B cell (primary cell): ENCODE measurements around the gene ADAM12. TPM values are rescaled to one million over a fixed set of nuclear protein-coding genes. Genes with fewer than 3 reads are reported as not detected.

Source experiments
- ATAC-seq: fragments of 200-7000 bp; cut with Tn5 transposase; one replicate; pipeline ENCODE4 v1.10.0; 2021; ENCODE audit warnings: low read depth, mild to moderate bottlenecking, moderate number of reproducible peaks, moderate library complexity
- CTCF ChIA-PET: fragments of 350-600 bp; sonication (Branson Sonifier 250); formaldehyde crosslinking; loops from one replicate; lab custom pipeline; 2021; ENCODE audit warnings: antibody characterized with exemption, inconsistent platforms; lab: Charles Lee
- POLR2A ChIA-PET: fragments of 350-600 bp; sonication (Branson Sonifier 250); formaldehyde crosslinking; loops from one replicate; lab custom pipeline; 2021; ENCODE audit warnings: antibody characterized with exemption; lab: Charles Lee
- DNase-seq: peaks from one replicate; pipeline ENCODE4 v3.0.0; 2013
- H2AFZ ChIP-seq: 2 replicates; pipeline ENCODE4 v1.6.1; 2012; ENCODE audit warnings: mild to moderate bottlenecking, low read depth, low read length; ENCODE audit not compliant: insufficient read depth, poor library complexity, severe bottlenecking
- H3K27ac ChIP-seq, 2 donors: 1 replicate in 1 of 2; 2 replicates in 1 of 2; pipeline ENCODE4 v1.5.1; 2012 to 2013; ENCODE audit warnings: low read length in 2 of 2, mild to moderate bottlenecking in 2 of 2, moderate library complexity in 1 of 2
- H3K27me3 ChIP-seq, 4 experiments: fragments of 200-600 bp in 1 of 4; sonication (generic) in 1 of 4; replicated peaks in 1 of 4; 1 replicate in 2 of 4; 2 replicates in 2 of 4; pipeline versions ENCODE4 v1.6.1 to v1.7.0; 2013 to 2016; ENCODE audit warnings: low read length in 3 of 4, mild to moderate bottlenecking in 2 of 4, mixed read lengths in 1 of 4, moderate library complexity in 1 of 4; ENCODE audit not compliant: insufficient read depth in 4 of 4, control insufficient read depth in 3 of 4; ENCODE audit errors: control extremely low read depth in 1 of 4
- H3K36me3 ChIP-seq, 2 experiments: replicated peaks in 1 of 2; 1 replicate in 1 of 2; 2 replicates in 1 of 2; pipeline versions ENCODE4 v1.6.1 to v1.7.1; 2013; ENCODE audit warnings: low read length in 1 of 2; ENCODE audit not compliant: insufficient read depth in 2 of 2, control insufficient read depth in 1 of 2; ENCODE audit errors: control extremely low read depth in 1 of 2, extremely low read depth in 1 of 2
- H3K4me1 ChIP-seq, 2 donors: fragments of 200-600 bp in 1 of 2; sonication (generic) in 1 of 2; 1 replicate in 1 of 2; 2 replicates in 1 of 2; pipeline versions ENCODE4 v1.5.1 to v1.6.1; 2013 to 2017; ENCODE audit warnings: low read length in 2 of 2; ENCODE audit not compliant: control insufficient read depth in 2 of 2, insufficient read depth in 2 of 2
- H3K4me2 ChIP-seq: replicated peaks from 2 replicates; pipeline ENCODE3; 2012; ENCODE audit warnings: mild to moderate bottlenecking, low read depth, low read length; ENCODE audit not compliant: poor library complexity, severe bottlenecking
- H3K4me3 ChIP-seq, 5 experiments: fragments of 200-600 bp in 1 of 5; sonication (generic) in 1 of 5; 1 replicate in 3 of 5; 2 replicates in 2 of 5; pipeline versions ENCODE4 v1.5.1 to v1.7.0; 2011 to 2016; ENCODE audit warnings: low read length in 4 of 5, mild to moderate bottlenecking in 4 of 5, low read depth in 2 of 5, control low read depth in 1 of 5, moderate library complexity in 1 of 5; ENCODE audit not compliant: insufficient read depth in 1 of 5; ENCODE audit errors: control extremely low read depth in 1 of 5, extremely low read depth in 1 of 5
- H3K79me2 ChIP-seq: fragments of 200-600 bp; sonication (generic); one replicate; pipeline ENCODE4 v1.6.0; 2016; ENCODE audit warnings: low read length; ENCODE audit not compliant: control insufficient read depth, insufficient read depth
- H3K9ac ChIP-seq: fragments of 200-600 bp; sonication (generic); 2 replicates; pipeline ENCODE4 v1.6.1; 2017; ENCODE audit warnings: mild to moderate bottlenecking, low read length, moderate library complexity
- H3K9me3 ChIP-seq, 3 donors: one replicate each; pipeline versions ENCODE4 v1.6.1 to v1.7.1; 2013; ENCODE audit warnings: low read length in 2 of 3; ENCODE audit not compliant: control insufficient read depth in 2 of 3, insufficient read depth in 1 of 3; ENCODE audit errors: control extremely low read depth in 1 of 3
- H4K20me1 ChIP-seq: 2 replicates; pipeline ENCODE4 v1.6.0; 2012; ENCODE audit warnings: mild to moderate bottlenecking, low read length; ENCODE audit not compliant: insufficient read depth, control insufficient read depth, poor library complexity, severe bottlenecking
- H3K27ac Mint-ChIP-seq: one replicate; pipeline ENCODE4 v1.8.0; 2021; ENCODE audit warnings: mixed read lengths
- H3K27me3 Mint-ChIP-seq: one replicate; pipeline ENCODE4 v1.8.0; 2021; ENCODE audit warnings: mixed read lengths
- H3K4me1 Mint-ChIP-seq: one replicate; pipeline ENCODE4 v1.8.0; 2021; ENCODE audit warnings: mixed read lengths
- H3K4me3 Mint-ChIP-seq: one replicate; pipeline ENCODE4 v1.8.0; 2021; ENCODE audit warnings: mixed read lengths
- H3K9me3 Mint-ChIP-seq: one replicate; pipeline ENCODE4 v1.8.0; 2022; ENCODE audit warnings: mixed read lengths; ENCODE audit not compliant: insufficient read depth
- EZH2 ChIP-seq: IDR thresholded peaks from 2 replicates; pipeline ENCODE4 v1.6.1; 2012; ENCODE audit warnings: borderline replicate concordance, low read depth, mild to moderate bottlenecking, moderate library complexity, low read length; ENCODE audit not compliant: insufficient read depth, poor library complexity, severe bottlenecking
- WGBS: methylation state at CpG from one replicate; pipeline ENCODE4 v1.1.5; 2013; ENCODE audit warnings: missing lambda C conversion rate; ENCODE audit not compliant: insufficient coverage; 5-methylcytosine and 5-hydroxymethylcytosine counted together
- intact Hi-C: fragments of 100-400 bp; cut with micrococcal nuclease; formaldehyde crosslinking; loops from one replicate; pipeline ENCODE4 v1.10.0; 2022
- polyA plus RNA-seq: library from polyadenylated mRNA; depleted of rRNA; stranded (reverse); fragments of >200 nt; gene quantifications from 2 replicates; pipeline ENCODE4 v1.2.3, GENCODE V29; 2012
- total RNA-seq, 2 donors: library from RNA; stranded (reverse); fragments of 120-200 nt in 1 of 2; gene quantifications; 1 replicate in 1 of 2; 2 replicates in 1 of 2; pipeline versions ENCODE4 v1.2.3 to v1.2.4, GENCODE V29; 2013 to 2022
- TF ChIP-seq, protein P1 (sequence below): fragments of 200-600 bp; IDR thresholded peaks from one replicate; pipeline ENCODE4 v1.8.0; 2022; ENCODE audit warnings: antibody characterized with exemption, mild to moderate bottlenecking

The ADAM12 gene
- total and polyA plus RNA-seq, 2 donors (not counting 1 experiment from before 2014, with no cell fraction given), result 0.01 to 0.22 TPM

GRCh38 chr10:126045861-126046260, 342.4 kb downstream of the ADAM12 start:
- intact Hi-C loops, result no loop called here

DNA sequence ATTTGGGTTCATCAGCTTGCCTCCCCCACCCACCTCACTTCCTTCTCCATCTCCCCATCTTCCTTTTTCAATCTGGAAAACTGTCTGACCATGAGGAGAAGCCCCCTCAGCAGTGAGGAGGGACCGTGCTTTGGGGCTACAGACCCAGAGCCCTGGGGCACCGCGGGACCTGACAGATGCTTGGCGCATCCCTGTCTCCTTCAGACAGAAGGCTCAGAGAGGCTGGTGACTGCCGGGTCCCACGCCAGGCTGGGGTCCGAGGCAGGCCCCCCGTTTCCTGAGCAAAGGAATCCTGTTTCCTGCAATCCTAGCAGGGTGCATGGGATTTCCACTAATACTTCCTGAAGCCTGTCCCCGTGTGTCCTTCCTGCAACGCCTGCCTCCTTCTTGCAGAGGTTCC, 344.9 kb downstream of the ADAM12 start:
- Histone ChIP-seq H4K20me1 (no peaks in the 10 kb centered on the region), H3K79me2 (no peaks in the 10 kb centered on the region), H3K4me1 (peaks cover 37 to 39% of the 10 kb centered on the region in 2 donors), H3K4me3 (no peak overlapping the region), H3K27ac (peak overlapping the region in 1 of 2 donors; percentile 96), H2AFZ (peak overlapping the region; percentile 12), H3K4me2 (peak overlapping the region; percentile 76), H3K9ac (no peak overlapping the region), H3K36me3 (no peaks in the 10 kb centered on the region), H3K9me3 (no peaks in the 10 kb centered on the region), H3K27me3 (no peaks in the 10 kb centered on the region)
- 95% methylated on average over 10 of the region's 10 CpGs for WGBS
- Mint-ChIP-seq H3K27me3 (no peaks in the 10 kb centered on the region), H3K27ac (peak overlapping the region; percentile 99), H3K9me3 (no peaks in the 10 kb centered on the region), H3K4me1 (peaks cover 43% of the 10 kb centered on the region), H3K4me3 (no peak overlapping the region)
- POLR2A ChIA-PET, result no interaction called here
- intact Hi-C loops, result loop anchor here (2.0 kb wide), 1 partner anchor 221 kb away; the partner anchor contains the start of genes BCCIP and UROS
- no peak for ATAC-seq
- no peak for DNase-seq
- CTCF ChIA-PET, result interaction anchor here (0.6 kb wide), 1 partner anchor 40 kb away, joined by 5 read pairs; no protein-coding TSS in a partner anchor
- TF ChIP-seq, protein P1, sequence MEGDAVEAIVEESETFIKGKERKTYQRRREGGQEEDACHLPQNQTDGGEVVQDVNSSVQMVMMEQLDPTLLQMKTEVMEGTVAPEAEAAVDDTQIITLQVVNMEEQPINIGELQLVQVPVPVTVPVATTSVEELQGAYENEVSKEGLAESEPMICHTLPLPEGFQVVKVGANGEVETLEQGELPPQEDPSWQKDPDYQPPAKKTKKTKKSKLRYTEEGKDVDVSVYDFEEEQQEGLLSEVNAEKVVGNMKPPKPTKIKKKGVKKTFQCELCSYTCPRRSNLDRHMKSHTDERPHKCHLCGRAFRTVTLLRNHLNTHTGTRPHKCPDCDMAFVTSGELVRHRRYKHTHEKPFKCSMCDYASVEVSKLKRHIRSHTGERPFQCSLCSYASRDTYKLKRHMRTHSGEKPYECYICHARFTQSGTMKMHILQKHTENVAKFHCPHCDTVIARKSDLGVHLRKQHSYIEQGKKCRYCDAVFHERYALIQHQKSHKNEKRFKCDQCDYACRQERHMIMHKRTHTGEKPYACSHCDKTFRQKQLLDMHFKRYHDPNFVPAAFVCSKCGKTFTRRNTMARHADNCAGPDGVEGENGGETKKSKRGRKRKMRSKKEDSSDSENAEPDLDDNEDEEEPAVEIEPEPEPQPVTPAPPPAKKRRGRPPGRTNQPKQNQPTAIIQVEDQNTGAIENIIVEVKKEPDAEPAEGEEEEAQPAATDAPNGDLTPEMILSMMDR, result no peak
- no peak for TF ChIP-seq EZH2

More at GRCh38 chr10:126045861-126046260, 342.4 kb downstream of the ADAM12 start:
- peaks cover 27% of the 10 kb centered on the region for H3K4me1 Mint-ChIP-seq
- H3K27ac Mint-ChIP-seq, result no peak overlapping the region
- Histone ChIP-seq H2AFZ (no peak overlapping the region), H3K4me2 (no peak overlapping the region), H3K79me2 (no peaks in the 10 kb centered on the region), H3K4me3 (no peak overlapping the region), H3K36me3 (no peaks in the 10 kb centered on the region), H3K27me3 (no peaks in the 10 kb centered on the region), H3K27ac (no peak overlapping the region), H3K9me3 (no peaks in the 10 kb centered on the region), H3K9ac (no peak overlapping the region), H4K20me1 (no peaks in the 10 kb centered on the region), H3K4me1 (peaks cover 23 to 27% of the 10 kb centered on the region in 2 donors)
- H3K9me3 Mint-ChIP-seq, result no peaks in the 10 kb centered on the region
- WGBS, result no CpG with 5 or more reads among the region's 3 CpGs
- no peaks in the 10 kb centered on the region for H3K27me3 Mint-ChIP-seq
- ATAC-seq (no peak), DNase-seq (no peak)
- H3K4me3 Mint-ChIP-seq, result no peak overlapping the region
- CTCF ChIA-PET, result no interaction called here
- TF ChIP-seq, protein P1, result no peak
- TF ChIP-seq EZH2, result no peak
- POLR2A ChIA-PET, result no interaction called here
